Astrocyte of the spinal cord (primary cell): Measurements from ENCODE around the gene GSX2.
A peak's percentile ranks its signal among the peaks of the same experiment; 100 is the strongest.

Experiments
- DNase-seq: peaks from one replicate; pipeline ENCODE4 v3.0.0; 2011; ENCODE audit warnings: low read depth, low spot score
- H3K4me3 ChIP-seq: 2 replicates; pipeline ENCODE4 v1.5.1; 2011; ENCODE audit warnings: low read depth, mild to moderate bottlenecking, low read length, moderate library complexity
- in situ Hi-C: cut with HindIII; loops from 2 replicates; pipeline ENCODE4 v1.10.0; 2017; ENCODE audit warnings: low sequenced_read_pairs
- TF ChIP-seq, protein P1 (sequence below): IDR thresholded peaks from 2 replicates; pipeline ENCODE4 v1.5.1; 2012; ENCODE audit warnings: low read depth, mild to moderate bottlenecking, low read length, inconsistent platforms

The GSX2 gene

DNA sequence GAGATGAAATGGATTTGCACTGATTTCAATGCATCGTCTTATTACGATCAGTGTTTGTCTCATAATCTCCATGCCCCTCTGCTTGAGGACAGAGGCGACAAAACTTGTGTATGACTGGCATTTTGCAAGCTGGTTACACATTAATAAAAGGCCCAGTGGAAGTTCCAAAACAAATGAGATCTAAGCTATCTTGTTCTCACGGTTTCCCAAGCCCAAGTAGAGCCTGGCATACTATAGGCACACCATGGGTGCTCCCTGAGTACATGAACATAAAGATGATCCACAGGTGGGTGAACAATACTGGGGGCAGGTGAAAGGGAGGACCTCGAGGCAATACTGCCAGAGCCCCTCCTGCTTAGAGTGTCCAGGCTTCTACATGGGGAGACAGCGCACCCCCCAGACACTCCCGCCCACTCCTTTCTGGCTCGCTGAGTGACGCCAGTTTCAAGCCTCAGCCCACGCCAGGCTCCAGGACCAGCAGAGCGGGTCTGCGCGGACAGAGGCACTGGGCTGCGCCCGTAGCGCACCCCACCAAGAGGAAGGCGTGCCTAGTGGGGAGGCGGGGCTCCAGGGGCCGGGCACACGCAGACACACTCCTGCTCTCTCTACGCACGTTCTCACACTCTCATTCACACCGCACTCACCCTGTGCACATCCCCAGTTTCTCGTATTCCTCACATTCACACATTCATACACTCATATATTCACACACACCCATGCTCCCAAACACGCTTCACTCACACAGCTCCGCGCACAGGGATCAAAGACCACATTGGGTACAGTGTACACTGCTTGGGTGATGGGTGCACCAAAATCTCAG, 8.9 kb upstream of the GSX2 start:
- TF ChIP-seq, protein P1, sequence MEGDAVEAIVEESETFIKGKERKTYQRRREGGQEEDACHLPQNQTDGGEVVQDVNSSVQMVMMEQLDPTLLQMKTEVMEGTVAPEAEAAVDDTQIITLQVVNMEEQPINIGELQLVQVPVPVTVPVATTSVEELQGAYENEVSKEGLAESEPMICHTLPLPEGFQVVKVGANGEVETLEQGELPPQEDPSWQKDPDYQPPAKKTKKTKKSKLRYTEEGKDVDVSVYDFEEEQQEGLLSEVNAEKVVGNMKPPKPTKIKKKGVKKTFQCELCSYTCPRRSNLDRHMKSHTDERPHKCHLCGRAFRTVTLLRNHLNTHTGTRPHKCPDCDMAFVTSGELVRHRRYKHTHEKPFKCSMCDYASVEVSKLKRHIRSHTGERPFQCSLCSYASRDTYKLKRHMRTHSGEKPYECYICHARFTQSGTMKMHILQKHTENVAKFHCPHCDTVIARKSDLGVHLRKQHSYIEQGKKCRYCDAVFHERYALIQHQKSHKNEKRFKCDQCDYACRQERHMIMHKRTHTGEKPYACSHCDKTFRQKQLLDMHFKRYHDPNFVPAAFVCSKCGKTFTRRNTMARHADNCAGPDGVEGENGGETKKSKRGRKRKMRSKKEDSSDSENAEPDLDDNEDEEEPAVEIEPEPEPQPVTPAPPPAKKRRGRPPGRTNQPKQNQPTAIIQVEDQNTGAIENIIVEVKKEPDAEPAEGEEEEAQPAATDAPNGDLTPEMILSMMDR, result no peak
- DNase-seq, result no peak
- in situ Hi-C loops, result no loop called here
- H3K4me3 ChIP-seq, result peak overlapping the region; percentile 45

DNA sequence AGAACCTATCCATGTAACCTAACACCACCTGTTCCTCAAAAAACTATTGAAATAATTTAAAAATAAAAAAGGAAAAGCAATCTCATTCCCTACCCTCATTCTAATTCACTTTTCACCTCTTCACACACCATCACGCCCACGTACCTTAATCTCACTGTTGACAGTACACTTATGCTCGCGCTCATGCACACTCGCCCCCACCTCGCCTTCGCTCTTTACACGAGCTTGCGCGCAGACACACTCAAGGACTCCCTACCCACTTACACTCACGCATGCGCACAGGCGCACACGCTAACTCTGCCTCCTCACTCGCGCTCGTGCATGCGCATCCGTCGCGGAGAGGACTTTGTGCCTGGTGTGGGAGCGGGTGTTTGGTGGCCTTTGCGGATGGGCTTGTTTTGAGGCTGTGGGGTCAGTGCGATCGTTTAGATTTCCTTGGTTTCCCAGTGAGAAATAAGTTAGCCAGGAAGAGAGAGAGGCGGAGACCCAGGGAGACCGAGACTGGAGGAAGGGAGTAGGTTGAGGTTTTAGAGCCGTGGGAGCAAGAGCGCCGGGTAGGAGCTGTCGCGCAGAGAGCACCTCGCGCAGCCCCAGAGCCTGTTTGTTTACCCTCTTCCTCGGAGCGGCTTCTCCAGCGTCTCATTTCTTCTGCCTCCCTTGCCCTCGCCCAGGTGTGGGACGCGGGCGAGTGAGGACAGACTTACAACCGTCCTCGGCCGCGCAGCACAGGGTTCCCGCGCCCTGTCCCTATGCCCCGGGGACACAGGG, 8.1 kb upstream of the GSX2 start:
- TF ChIP-seq, protein P1, result no peak
- in situ Hi-C loops, result no loop called here
- peak overlapping the region; percentile 45 for H3K4me3 ChIP-seq
- peak; percentile 67 for DNase-seq

DNA sequence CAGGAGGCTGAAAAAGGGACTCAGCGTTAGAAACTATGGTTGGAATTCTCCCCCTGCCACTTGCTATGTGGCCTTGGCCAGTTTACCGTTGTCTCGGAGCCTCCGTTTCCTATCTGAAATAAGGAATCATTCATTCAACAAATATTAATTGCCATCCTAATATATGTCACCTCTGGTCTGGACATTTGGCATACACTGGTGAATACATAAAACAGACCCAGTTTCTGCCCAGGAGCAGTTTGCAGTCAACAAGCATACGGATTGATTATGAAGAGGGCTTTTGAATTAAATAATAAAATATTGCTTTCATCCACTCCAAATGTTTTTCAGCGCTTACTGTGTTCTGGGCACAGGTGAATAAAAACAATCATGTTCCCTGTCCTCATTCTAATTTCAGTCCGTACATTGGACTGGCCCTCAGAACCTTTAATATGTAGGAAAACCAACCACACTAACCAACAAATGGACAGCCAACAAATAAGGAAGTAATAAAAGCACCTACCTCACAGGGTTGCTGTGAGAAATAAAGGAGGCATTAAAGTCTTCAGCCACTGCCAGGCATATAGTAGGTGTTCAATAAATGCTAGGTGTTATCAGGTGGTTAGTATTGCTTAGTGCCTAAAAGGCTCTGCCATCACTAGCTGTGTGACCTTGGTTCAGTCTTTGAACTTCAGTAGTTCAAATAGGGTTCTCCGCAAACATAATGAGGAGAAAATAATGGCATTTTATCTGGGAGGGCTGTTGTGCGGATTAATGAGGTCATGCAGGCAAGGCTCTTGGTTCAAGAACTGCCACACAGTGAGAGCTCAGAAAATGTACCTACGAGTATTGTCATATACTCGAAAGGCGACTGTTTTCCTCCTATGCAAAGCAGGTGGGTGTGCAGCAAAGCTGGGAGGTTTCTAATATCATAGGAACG, 7.3 kb upstream of the GSX2 start:
- TF ChIP-seq, protein P1, result no peak
- H3K4me3 ChIP-seq, result peak overlapping the region; percentile 45
- DNase-seq, result no peak
- in situ Hi-C loops, result no loop called here

DNA sequence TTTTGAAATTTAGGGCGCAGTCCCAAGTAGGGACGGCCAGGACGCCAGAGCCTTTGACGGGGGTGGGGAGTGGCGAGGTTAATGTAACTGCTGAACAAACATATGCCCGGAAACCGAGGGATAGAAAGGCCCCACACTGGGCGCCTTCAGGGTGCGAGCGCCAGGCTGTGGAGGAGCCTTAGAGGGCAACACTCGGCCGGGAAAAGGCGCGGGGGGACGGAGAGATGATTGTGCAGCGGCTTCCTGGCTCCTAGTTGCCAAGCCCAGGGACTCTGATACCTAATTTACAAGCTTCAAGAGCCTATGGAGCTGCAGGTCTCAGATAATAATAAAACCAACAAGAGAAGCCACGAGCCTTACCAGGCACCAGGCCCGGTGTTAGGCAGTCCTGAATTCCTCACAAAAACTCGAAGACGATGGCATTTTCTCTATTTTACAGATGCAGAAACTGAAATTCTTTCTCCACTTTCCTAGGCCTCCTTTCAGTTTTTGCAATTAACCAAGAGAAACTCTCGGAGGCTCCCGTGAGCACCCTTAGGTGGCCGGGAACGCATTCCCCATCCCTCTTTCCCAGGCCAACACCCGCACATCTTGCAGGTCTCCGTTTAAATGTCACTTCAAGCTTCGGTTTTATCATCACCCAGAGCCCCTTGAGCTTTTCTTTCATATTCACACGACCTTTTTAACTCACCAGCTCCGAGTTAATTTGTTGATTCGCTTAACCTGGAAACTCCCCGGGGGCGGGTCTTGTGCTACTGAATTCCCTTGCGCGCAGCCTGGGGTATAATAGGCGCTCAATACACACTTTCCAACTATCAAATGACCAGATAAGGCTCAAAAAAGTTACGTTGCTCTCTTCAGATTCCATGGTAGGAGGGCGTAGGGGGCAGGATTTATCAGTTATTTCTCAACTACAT, 6.4 kb upstream of the GSX2 start:
- in situ Hi-C loops, result no loop called here
- no peak overlapping the region for H3K4me3 ChIP-seq
- TF ChIP-seq, protein P1, result no peak
- DNase-seq, result no peak

DNA sequence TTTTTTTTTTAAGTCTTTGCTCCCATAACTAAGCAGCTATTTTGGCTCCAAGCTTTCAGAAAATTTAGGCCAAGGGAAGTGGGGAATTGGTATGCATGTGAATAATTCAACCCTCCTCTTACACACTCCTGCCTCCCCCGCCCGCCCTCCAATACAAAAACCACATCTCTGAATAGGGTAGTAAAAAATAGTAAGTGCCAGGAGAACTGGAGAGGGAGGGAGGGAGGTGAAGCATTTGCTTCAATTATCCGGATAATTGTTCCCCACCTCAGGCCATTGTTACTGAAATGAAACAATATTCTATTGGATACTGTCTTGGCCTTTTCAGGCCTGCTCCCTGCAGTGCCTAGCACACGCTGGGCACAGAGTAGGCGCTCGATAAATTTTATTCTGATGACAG, 5.5 kb upstream of the GSX2 start:
- in situ Hi-C loops, result no loop called here
- TF ChIP-seq, protein P1, result no peak
- no peak overlapping the region for H3K4me3 ChIP-seq
- no peak for DNase-seq
